Thoracic aorta (tissue), 2 donors: ENCODE data around the gene NLRP12. TPM values are rescaled to one million over a fixed set of nuclear protein-coding genes. Genes with fewer than 3 reads are reported as not detected.
"Not testable (repeated sequence)": the region's sequence is repeated elsewhere in the genome, so short reads cannot be mapped to it uniquely, and the experiment has no call there.

Source experiments
- ATAC-seq: fragments of 150-250 bp; one replicate; pipeline ENCODE4 v1.8.0; 2017; ENCODE audit warnings: low read depth; ENCODE audit not compliant: insufficient number of reproducible peaks, low FRiP score
- DNase-seq: peaks from one replicate; pipeline ENCODE4 v3.0.0-alpha.2; 2020; ENCODE audit warnings: low spot score
- H3K27ac ChIP-seq, 2 donors: fragments of 200-600 bp; sonication (generic); 1 replicate in 1 of 2; 2 replicates in 1 of 2; pipeline ENCODE4 v1.5.1; 2016; ENCODE audit warnings: mild to moderate bottlenecking in 2 of 2, moderate library complexity in 2 of 2
- H3K27me3 ChIP-seq: fragments of 200-600 bp; sonication (generic); replicated peaks from 2 replicates; pipeline ENCODE4 v1.6.0; 2016; ENCODE audit warnings: mild to moderate bottlenecking; ENCODE audit not compliant: insufficient read depth
- H3K36me3 ChIP-seq: fragments of 200-600 bp; sonication (generic); one replicate; pipeline ENCODE4 v1.5.1; 2016
- H3K4me1 ChIP-seq, 2 donors: fragments of 200-600 bp; sonication (generic); 1 replicate in 1 of 2; 2 replicates in 1 of 2; pipeline versions ENCODE4 v1.5.1 to v1.6.0; 2016; ENCODE audit warnings: low read depth in 2 of 2, mild to moderate bottlenecking in 1 of 2; ENCODE audit not compliant: control insufficient read depth in 1 of 2
- H3K4me3 ChIP-seq: fragments of 200-600 bp; sonication (generic); 2 replicates; pipeline ENCODE4 v1.5.1; 2016; ENCODE audit warnings: mild to moderate bottlenecking
- H3K9me3 ChIP-seq: fragments of 200-600 bp; sonication (generic); 2 replicates; pipeline ENCODE4 v1.5.1; 2016
- CTCF ChIP-seq: fragments of 200-600 bp; sonication (generic); IDR thresholded peaks from one replicate; pipeline ENCODE4 v1.5.1; 2019; ENCODE audit warnings: antibody characterized with exemption
- total RNA-seq, 2 donors: library from RNA; depleted of rRNA; stranded (reverse); fragments of >200 nt; gene quantifications; one replicate each; pipeline versions ENCODE4 v1.1.0 to v1.2.3, GENCODE V29; 2016

NLRP12 gene
- total RNA-seq, 2 donors from 2014 or later, result 1.4 to 3.1 TPM

- ATAC-seq, result no peak
- Histone ChIP-seq H3K27me3 (no peaks in the 10 kb centered on the region), H3K27ac (no peak overlapping the region), H3K4me1 (peaks cover 0 to 4% of the 10 kb centered on the region in 2 donors), H3K9me3 (no peaks in the 10 kb centered on the region), H3K36me3 (no peaks in the 10 kb centered on the region), H3K4me3 (no peak overlapping the region)
- no peak for TF ChIP-seq CTCF
- DNase-seq, result no peak
Measured at GRCh38 chr19:53847555-53847954, 23.4 kb upstream of the NLRP12 start.

GRCh38 chr19:53844849-53845246, 20.7 kb upstream of the NLRP12 start:
- ATAC-seq, result no peak
- Histone ChIP-seq H3K9me3 (no peaks in the 10 kb centered on the region), H3K36me3 (no peaks in the 10 kb centered on the region), H3K4me3 (no peak overlapping the region), H3K27me3 (no peaks in the 10 kb centered on the region), H3K4me1 (peaks cover 4 to 11% of the 10 kb centered on the region in 2 donors), H3K27ac (no peak overlapping the region)
- TF ChIP-seq CTCF, result no peak
- DNase-seq, result no peak

GRCh38 chr19:53840914-53841313, 16.8 kb upstream of the NLRP12 start:
- not testable (repeated sequence) for ATAC-seq, H3K4me1 ChIP-seq, H3K9me3 ChIP-seq, H3K27me3 ChIP-seq, DNase-seq, H3K36me3 ChIP-seq, H3K4me3 ChIP-seq, H3K27ac ChIP-seq

- H3K27me3 ChIP-seq, ATAC-seq: not testable (repeated sequence)
Measured at GRCh38 chr19:53840241-53840640, 16.1 kb upstream of the NLRP12 start.

GRCh38 chr19:53838446-53838845, 14.3 kb upstream of the NLRP12 start:
- not testable (repeated sequence) for H3K9me3 ChIP-seq, H3K27me3 ChIP-seq, ATAC-seq, H3K4me1 ChIP-seq, H3K4me3 ChIP-seq, H3K27ac ChIP-seq, DNase-seq, H3K36me3 ChIP-seq

More at GRCh38 chr19:53840241-53840640, 16.1 kb upstream of the NLRP12 start:
- not testable (repeated sequence) for H3K9me3 ChIP-seq, H3K36me3 ChIP-seq, H3K4me1 ChIP-seq, H3K4me3 ChIP-seq, DNase-seq, H3K27ac ChIP-seq

- H3K9me3 ChIP-seq, H3K27me3 ChIP-seq, H3K27ac ChIP-seq, H3K4me1 ChIP-seq, H3K36me3 ChIP-seq, ATAC-seq, DNase-seq, H3K4me3 ChIP-seq: not testable (repeated sequence)
Measured at GRCh38 chr19:53832861-53833260, 8.7 kb upstream of the NLRP12 start.

- Histone ChIP-seq H3K9me3 (no peaks in the 10 kb centered on the region), H3K27me3 (no peaks in the 10 kb centered on the region), H3K4me3 (no peak overlapping the region), H3K36me3 (no peaks in the 10 kb centered on the region), H3K4me1 (no peaks in the 10 kb centered on the region), H3K27ac (no peak overlapping the region)
- no peak for DNase-seq
- ATAC-seq, result no peak
- no peak for TF ChIP-seq CTCF
Measured at GRCh38 chr19:53828531-53828930, 4.4 kb upstream of the NLRP12 start.
